Thyroid gland (tissue), 4 donors: Measurements from ENCODE around the gene CXCR6. TPM values are rescaled to one million over a fixed set of nuclear protein-coding genes. Genes with fewer than 3 reads are reported as not detected.

ENCODE experiments used
- DNase-seq, 2 donors: peaks; one replicate each; pipeline ENCODE4 v3.0.0-alpha.2; 2019
- H3K27ac ChIP-seq, 3 donors: fragments of 200-600 bp; sonication (generic); 1 replicate in 2 of 3; 2 replicates in 1 of 3; pipeline ENCODE4 v1.5.1; 2016 to 2019; ENCODE audit warnings: mild to moderate bottlenecking in 1 of 3, moderate library complexity in 1 of 3
- H3K27me3 ChIP-seq: fragments of 200-600 bp; sonication (generic); one replicate; pipeline ENCODE4 v1.5.1; 2019
- H3K36me3 ChIP-seq, 2 donors: fragments of 200-600 bp; sonication (generic); one replicate each; pipeline ENCODE4 v1.5.1; 2016 to 2019
- H3K4me1 ChIP-seq, 2 donors: fragments of 200-600 bp; sonication (generic); one replicate each; pipeline ENCODE4 v1.5.1; 2017 to 2019
- H3K4me3 ChIP-seq, 3 donors: fragments of 200-600 bp; sonication (generic); replicated peaks in 1 of 3; 1 replicate in 2 of 3; 2 replicates in 1 of 3; pipeline ENCODE4 v1.5.1; 2016; ENCODE audit warnings: mild to moderate bottlenecking in 1 of 3
- H3K9me3 ChIP-seq: fragments of 200-600 bp; sonication (generic); one replicate; pipeline ENCODE4 v1.5.1; 2017
- POLR2A ChIP-seq, 2 donors: fragments of 450-650 bp; IDR thresholded peaks; one replicate each; pipeline ENCODE4 v1.6.1; 2017; ENCODE audit warnings: antibody characterized with exemption in 2 of 2, mild to moderate bottlenecking in 2 of 2, moderate library complexity in 1 of 2
- WGBS, 2 donors: methylation state at CpG; one replicate each; pipeline ENCODE4 v1.1.5; 2017; 5-methylcytosine and 5-hydroxymethylcytosine counted together
- intact Hi-C: fragments of 100-400 bp; cut with DNase I; formaldehyde crosslinking; loops from one replicate; pipeline ENCODE4 v1.15.1; 2023
- total RNA-seq, 4 donors: library from RNA; depleted of rRNA; stranded (reverse); fragments of >200 nt; gene quantifications; one replicate each; pipeline ENCODE4 v1.2.3, GENCODE V29; 2016
- TF ChIP-seq, protein P1 (sequence below), 6 experiments: fragments of 200-600 bp in 3 of 6; fragments of 450-650 bp in 3 of 6; sonication (generic) in 3 of 6; IDR thresholded peaks; one replicate each; pipeline ENCODE4 v1.5.1; 2016 to 2019; ENCODE audit warnings: antibody characterized with exemption in 6 of 6, mild to moderate bottlenecking in 2 of 6, inconsistent platforms in 1 of 6, moderate library complexity in 1 of 6

The CXCR6 gene
- total RNA-seq, 4 donors from 2014 or later, result 2.1 to 4.4 (median 3.4) TPM

DNA sequence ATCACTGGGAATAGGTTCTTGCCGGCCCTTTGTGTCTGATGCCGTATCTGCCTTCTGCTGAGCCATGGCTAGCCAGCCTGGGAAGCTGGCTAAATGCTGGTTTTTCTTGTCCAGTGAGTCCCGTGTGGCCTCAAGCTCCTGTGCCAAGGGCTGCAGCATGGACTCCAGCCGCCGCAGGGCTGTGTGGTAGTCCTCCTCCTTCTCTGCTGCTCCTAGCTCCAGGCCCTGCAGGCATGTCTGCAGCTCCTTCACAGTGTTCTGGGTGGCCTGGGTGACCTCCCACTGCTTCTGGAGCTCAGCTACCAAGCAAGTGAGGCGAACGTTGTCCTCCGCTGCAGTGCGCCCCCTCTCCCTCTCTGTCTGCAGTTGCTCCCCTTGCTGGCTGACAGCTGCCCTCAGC is 24.9 kb downstream of the CXCR6 start:
- intact Hi-C loops, result no loop called here
- peaks cover 39 to 58% of the 10 kb centered on the region in 2 donors for H3K36me3 ChIP-seq
- peaks cover 41 to 46% of the 10 kb centered on the region in 2 donors for H3K4me1 ChIP-seq

DNA sequence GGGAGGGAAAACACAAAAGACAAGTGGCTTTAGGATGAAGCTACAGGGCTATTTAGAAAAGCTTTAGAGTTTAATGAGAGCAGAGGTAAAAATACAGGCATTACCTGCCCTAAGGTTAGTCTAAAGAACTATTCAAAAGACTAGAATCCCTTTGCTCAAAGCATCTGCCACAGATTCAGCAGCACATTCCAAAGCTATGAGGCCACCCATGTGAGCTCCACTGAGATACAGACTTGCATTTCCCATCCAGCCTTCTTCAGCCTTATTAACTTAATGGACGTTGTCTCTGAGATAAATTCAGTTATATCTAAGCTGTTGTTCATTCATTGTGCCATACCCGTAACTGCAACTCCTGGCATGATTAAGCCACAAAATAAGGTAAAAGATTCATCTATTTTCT is 25.4 kb downstream of the CXCR6 start:
- H3K4me1 ChIP-seq, result peaks cover 46 to 51% of the 10 kb centered on the region in 2 donors
- H3K9me3 ChIP-seq, result no peaks in the 10 kb centered on the region
- intact Hi-C loops, result no loop called here
- 85 to 88% methylated on average over 2 of the region's 2 CpGs for WGBS, 2 donors
- DNase-seq, result no peak
- no peaks in the 10 kb centered on the region for H3K27me3 ChIP-seq
- H3K36me3 ChIP-seq, result peaks cover 36 to 54% of the 10 kb centered on the region in 2 donors
- H3K4me3 ChIP-seq, result no peak overlapping the region
- H3K27ac ChIP-seq, result peak overlapping the region in 1 of 3 donors; percentile 70
- TF ChIP-seq, protein P1, sequence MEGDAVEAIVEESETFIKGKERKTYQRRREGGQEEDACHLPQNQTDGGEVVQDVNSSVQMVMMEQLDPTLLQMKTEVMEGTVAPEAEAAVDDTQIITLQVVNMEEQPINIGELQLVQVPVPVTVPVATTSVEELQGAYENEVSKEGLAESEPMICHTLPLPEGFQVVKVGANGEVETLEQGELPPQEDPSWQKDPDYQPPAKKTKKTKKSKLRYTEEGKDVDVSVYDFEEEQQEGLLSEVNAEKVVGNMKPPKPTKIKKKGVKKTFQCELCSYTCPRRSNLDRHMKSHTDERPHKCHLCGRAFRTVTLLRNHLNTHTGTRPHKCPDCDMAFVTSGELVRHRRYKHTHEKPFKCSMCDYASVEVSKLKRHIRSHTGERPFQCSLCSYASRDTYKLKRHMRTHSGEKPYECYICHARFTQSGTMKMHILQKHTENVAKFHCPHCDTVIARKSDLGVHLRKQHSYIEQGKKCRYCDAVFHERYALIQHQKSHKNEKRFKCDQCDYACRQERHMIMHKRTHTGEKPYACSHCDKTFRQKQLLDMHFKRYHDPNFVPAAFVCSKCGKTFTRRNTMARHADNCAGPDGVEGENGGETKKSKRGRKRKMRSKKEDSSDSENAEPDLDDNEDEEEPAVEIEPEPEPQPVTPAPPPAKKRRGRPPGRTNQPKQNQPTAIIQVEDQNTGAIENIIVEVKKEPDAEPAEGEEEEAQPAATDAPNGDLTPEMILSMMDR (IDR thresholded peaks at IDR 0.05), result no peak
- no peak for TF ChIP-seq POLR2A (IDR thresholded peaks at IDR 0.05)

More for the DNA sequence above, 24.9 kb downstream of the CXCR6 start:
- no peak for DNase-seq
- no peaks in the 10 kb centered on the region for H3K9me3 ChIP-seq
- H3K27ac ChIP-seq, result peak overlapping the region; percentile 20 to 75 (median 70)
- no peaks in the 10 kb centered on the region for H3K27me3 ChIP-seq
- WGBS, 2 donors, result 83 to 85% methylated on average over 7 to 9 of the region's 9 CpGs
- no peak for TF ChIP-seq POLR2A (IDR thresholded peaks at IDR 0.05)
- TF ChIP-seq, protein P1 (IDR thresholded peaks at IDR 0.05), result no peak
- no peak overlapping the region for H3K4me3 ChIP-seq

GRCh38 chr3:45969116-45969515 is 25.9 kb downstream of the CXCR6 start:
- TF ChIP-seq POLR2A (IDR thresholded peaks at IDR 0.05), result no peak
- TF ChIP-seq, protein P1 (IDR thresholded peaks at IDR 0.05), result no peak
- intact Hi-C loops, result no loop called here
- H3K36me3 ChIP-seq, result peaks cover 32 to 50% of the 10 kb centered on the region in 2 donors
- WGBS, 2 donors, result 90 to 92% methylated on average over 3 of the region's 3 CpGs
- H3K27me3 ChIP-seq, result no peaks in the 10 kb centered on the region
- no peak overlapping the region for H3K4me3 ChIP-seq
- no peaks in the 10 kb centered on the region for H3K9me3 ChIP-seq
- no peak for DNase-seq
- H3K4me1 ChIP-seq, result peaks cover 50 to 55% of the 10 kb centered on the region in 2 donors
- peak overlapping the region in 1 of 3 donors; percentile 45 for H3K27ac ChIP-seq

GRCh38 chr3:45969953-45970352 is 26.7 kb downstream of the CXCR6 start:
- intact Hi-C loops, result no loop called here
- 95 to 96% methylated on average over 3 of the region's 3 CpGs for WGBS, 2 donors
- Histone ChIP-seq H3K4me3 (no peak overlapping the region), H3K36me3 (peaks cover 23 to 42% of the 10 kb centered on the region in 2 donors), H3K9me3 (no peaks in the 10 kb centered on the region), H3K4me1 (peaks cover 57 to 64% of the 10 kb centered on the region in 2 donors), H3K27ac (peak overlapping the region in 1 of 3 donors; percentile 45), H3K27me3 (no peaks in the 10 kb centered on the region)
- TF ChIP-seq POLR2A (IDR thresholded peaks at IDR 0.05), result no peak
- TF ChIP-seq, protein P1 (IDR thresholded peaks at IDR 0.05), result no peak
- DNase-seq, result no peak

- Histone ChIP-seq H3K27ac (peak overlapping the region; percentile 87 to 94 (median 91)), H3K4me1 (peaks cover 35 to 47% of the 10 kb centered on the region in 2 donors), H3K4me3 (no peak overlapping the region), H3K36me3 (peaks cover 4 to 20% of the 10 kb centered on the region in 2 donors), H3K27me3 (no peaks in the 10 kb centered on the region), H3K9me3 (no peaks in the 10 kb centered on the region)
- TF ChIP-seq POLR2A (IDR thresholded peaks at IDR 0.05), result peak in 1 of 2 donors; percentile 44
- TF ChIP-seq, protein P1 (IDR thresholded peaks at IDR 0.05), result no peak
- 35 to 46% methylated on average over 6 of the region's 6 CpGs for WGBS, 2 donors
- peak; percentile 85 to 86 for DNase-seq
- intact Hi-C loops, result no loop called here
Measured at GRCh38 chr3:45972534-45973402, 29.5 kb downstream of the CXCR6 start.
